ENCODE measurements around the gene CDS1.
"Not testable (repeated sequence)": the region's sequence is repeated elsewhere in the genome, so short reads cannot be mapped to it uniquely, and the experiment has no call there.

Gene CDS1

GRCh38 chr4:84677093-84677492, 94.2 kb downstream of the CDS1 start:
- DNase-seq = no peak

GRCh38 chr4:84677995-84678394, 95.1 kb downstream of the CDS1 start:
- no peak for DNase-seq

- no peak for DNase-seq
Measured at GRCh38 chr4:84678976-84679744, 96.2 kb downstream of the CDS1 start.

- DNase-seq = no peak
Measured at GRCh38 chr4:84680956-84681355, 98.0 kb downstream of the CDS1 start.

- DNase-seq = peak; percentile 10 to 14
Measured at GRCh38 chr4:84681486-84682274, 98.8 kb downstream of the CDS1 start.

GRCh38 chr4:84682661-84683060, 99.7 kb downstream of the CDS1 start:
- not testable (repeated sequence) for DNase-seq

GRCh38 chr4:84683064-84683850, 100.3 kb downstream of the CDS1 start:
- no peak for DNase-seq

GRCh38 chr4:84684361-84684760, 101.4 kb downstream of the CDS1 start:
- DNase-seq = no peak

GRCh38 chr4:84685105-84685504, 102.2 kb downstream of the CDS1 start:
- DNase-seq = no peak

- DNase-seq = no peak
Measured at GRCh38 chr4:84688605-84689004, 105.7 kb downstream of the CDS1 start.

GRCh38 chr4:84689197-84689596, 106.3 kb downstream of the CDS1 start:
- no peak for DNase-seq

- DNase-seq = no peak
Measured at GRCh38 chr4:84690481-84690880, 107.6 kb downstream of the CDS1 start.

- DNase-seq = no peak
Measured at GRCh38 chr4:84691170-84691691, 108.3 kb downstream of the CDS1 start.

- DNase-seq = no peak
Measured at GRCh38 chr4:84691800-84692199, 108.9 kb downstream of the CDS1 start.

GRCh38 chr4:84697159-84697558, 114.2 kb downstream of the CDS1 start:
- no peak for DNase-seq

- no peak for DNase-seq
Measured at GRCh38 chr4:84697615-84698201, 114.8 kb downstream of the CDS1 start.

GRCh38 chr4:84699001-84699671, 116.2 kb downstream of the CDS1 start:
- no peak for DNase-seq
